Transverse colon (tissue), 4 donors: ENCODE measurements around the gene LRRC45. TPM values are rescaled to one million over a fixed set of nuclear protein-coding genes. Genes with fewer than 3 reads are reported as not detected.

Source experiments
- DNase-seq: peaks from one replicate; pipeline ENCODE4 v3.0.0-alpha.2; 2019
- H3K27ac ChIP-seq, 4 donors: fragments of 200-600 bp; sonication (generic); 2 replicates each; pipeline ENCODE4 v1.5.1; 2016 to 2018; ENCODE audit warnings: inconsistent platforms in 4 of 4
- H3K27me3 ChIP-seq: fragments of 200-600 bp; sonication (generic); 2 replicates; pipeline ENCODE4 v1.5.1; 2017; ENCODE audit warnings: inconsistent platforms
- H3K36me3 ChIP-seq, 4 donors: fragments of 200-600 bp; sonication (generic); 2 replicates each; pipeline ENCODE4 v1.5.1; 2017 to 2019; ENCODE audit warnings: inconsistent platforms in 4 of 4
- H3K4me1 ChIP-seq, 4 donors: fragments of 200-600 bp; sonication (generic); 2 replicates each; pipeline ENCODE4 v1.5.1; 2017 to 2020; ENCODE audit warnings: inconsistent platforms in 4 of 4
- H3K4me3 ChIP-seq, 4 donors: fragments of 200-600 bp; sonication (generic); 1 replicate in 1 of 4; 2 replicates in 3 of 4; pipeline versions ENCODE4 v1.5.1 to v1.6.1; 2017 to 2019; ENCODE audit warnings: inconsistent platforms in 4 of 4
- H3K9me3 ChIP-seq, 2 donors: fragments of 200-600 bp; sonication (generic); 2 replicates each; pipeline ENCODE4 v1.5.1; 2017 to 2019; ENCODE audit warnings: inconsistent platforms in 2 of 2
- EP300 ChIP-seq: sonication (generic); formaldehyde crosslinking; IDR thresholded peaks from one replicate; pipeline ENCODE4 v1.6.1; 2017; ENCODE audit warnings: antibody characterized with exemption, low read depth
- POLR2A ChIP-seq: fragments of 450-650 bp; IDR thresholded peaks from one replicate; pipeline ENCODE4 v1.6.1; 2016; ENCODE audit warnings: antibody characterized with exemption, mild to moderate bottlenecking, moderate library complexity
- POLR2AphosphoS5 ChIP-seq, 3 donors: sonication (generic); formaldehyde crosslinking; IDR thresholded peaks; one replicate each; pipeline ENCODE4 v1.6.1; 2016; ENCODE audit warnings: antibody characterized with exemption in 3 of 3
- WGBS, 2 donors: methylation state at CpG; one replicate each; pipeline ENCODE4 v1.1.5; 2018; ENCODE audit warnings: low coverage in 1 of 2; 5-methylcytosine and 5-hydroxymethylcytosine counted together
- in situ Hi-C, 4 donors: fragments of 200-750 bp; cut with MboI; loops; one replicate each; pipeline versions ENCODE4 v1.15.0 to v1.15.1; 2017; ENCODE audit warnings: low sequenced_read_pairs in 3 of 4, low pct_ligation_motif_present in 1 of 4, low pct_unique_long_range_greater_than_20kb in 1 of 4
- intact Hi-C: fragments of 100-400 bp; cut with DNase I; formaldehyde crosslinking; loops from one replicate; pipeline ENCODE4 v1.15.1; 2023; ENCODE audit warnings: low total_unique reads
- total RNA-seq, 4 donors: library from RNA; depleted of rRNA; stranded (reverse); fragments of >200 nt; gene quantifications; one replicate each; pipeline ENCODE4 v1.1.0, GENCODE V29; 2016
- TF ChIP-seq, protein P1 (sequence below), 5 experiments: fragments of 200-600 bp in 3 of 5; fragments of 450-650 bp in 2 of 5; sonication (generic) in 3 of 5; IDR thresholded peaks; 1 replicate in 2 of 5; 2 replicates in 3 of 5; pipeline ENCODE4 v1.5.1; 2016 to 2017; ENCODE audit warnings: antibody characterized with exemption in 5 of 5, inconsistent platforms in 3 of 5, mild to moderate bottlenecking in 2 of 5, moderate library complexity in 1 of 5

The LRRC45 gene
- total RNA-seq, 4 donors from 2014 or later, result 12.7 to 40.6 (median 23.5) TPM

DNA sequence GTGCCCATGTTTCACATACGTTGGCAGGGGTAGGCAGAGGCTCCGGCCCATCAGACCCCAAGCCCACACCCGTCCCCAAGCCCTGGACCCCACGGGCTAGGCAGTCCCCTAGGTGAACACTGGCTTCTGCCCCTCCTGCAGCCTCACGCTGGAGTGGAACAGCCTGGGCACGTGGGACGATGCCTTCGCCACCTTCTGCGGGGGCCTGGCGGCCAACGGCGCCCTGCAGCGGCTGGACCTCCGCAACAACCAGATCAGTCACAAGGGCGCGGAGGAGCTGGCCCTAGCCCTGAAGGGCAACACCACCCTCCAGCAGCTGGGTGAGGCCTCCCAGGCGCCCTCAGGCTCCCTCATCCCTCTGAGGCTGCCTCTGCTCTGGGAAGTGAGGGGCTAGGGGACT, 1.8 kb downstream of the LRRC45 start:
- TF ChIP-seq POLR2AphosphoS5 (IDR thresholded peaks at IDR 0.05), result no peak
- no peak for TF ChIP-seq EP300
- TF ChIP-seq, protein P1, sequence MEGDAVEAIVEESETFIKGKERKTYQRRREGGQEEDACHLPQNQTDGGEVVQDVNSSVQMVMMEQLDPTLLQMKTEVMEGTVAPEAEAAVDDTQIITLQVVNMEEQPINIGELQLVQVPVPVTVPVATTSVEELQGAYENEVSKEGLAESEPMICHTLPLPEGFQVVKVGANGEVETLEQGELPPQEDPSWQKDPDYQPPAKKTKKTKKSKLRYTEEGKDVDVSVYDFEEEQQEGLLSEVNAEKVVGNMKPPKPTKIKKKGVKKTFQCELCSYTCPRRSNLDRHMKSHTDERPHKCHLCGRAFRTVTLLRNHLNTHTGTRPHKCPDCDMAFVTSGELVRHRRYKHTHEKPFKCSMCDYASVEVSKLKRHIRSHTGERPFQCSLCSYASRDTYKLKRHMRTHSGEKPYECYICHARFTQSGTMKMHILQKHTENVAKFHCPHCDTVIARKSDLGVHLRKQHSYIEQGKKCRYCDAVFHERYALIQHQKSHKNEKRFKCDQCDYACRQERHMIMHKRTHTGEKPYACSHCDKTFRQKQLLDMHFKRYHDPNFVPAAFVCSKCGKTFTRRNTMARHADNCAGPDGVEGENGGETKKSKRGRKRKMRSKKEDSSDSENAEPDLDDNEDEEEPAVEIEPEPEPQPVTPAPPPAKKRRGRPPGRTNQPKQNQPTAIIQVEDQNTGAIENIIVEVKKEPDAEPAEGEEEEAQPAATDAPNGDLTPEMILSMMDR (IDR thresholded peaks at IDR 0.05), result no peak
- TF ChIP-seq POLR2A, result no peak
- in situ Hi-C loops (loop anchor here in 3 of 4 donors (5.0 to 25.0 kb wide), 2 partner anchors 132 to 137 kb away; no protein-coding TSS in a partner anchor), intact Hi-C loops (no loop called here)
- Histone ChIP-seq H3K9me3 (no peaks in the 10 kb centered on the region), H3K27ac (no peak overlapping the region), H3K36me3 (no peaks in the 10 kb centered on the region), H3K4me1 (peaks cover 20 to 38% (median 30%) of the 10 kb centered on the region in 4 donors), H3K4me3 (no peak overlapping the region), H3K27me3 (no peaks in the 10 kb centered on the region)
- WGBS, 2 donors, result 91% methylated on average over 15 of the region's 17 CpGs; no CpG with 5 or more reads in 1 of the 2 donors
- DNase-seq, result no peak

DNA sequence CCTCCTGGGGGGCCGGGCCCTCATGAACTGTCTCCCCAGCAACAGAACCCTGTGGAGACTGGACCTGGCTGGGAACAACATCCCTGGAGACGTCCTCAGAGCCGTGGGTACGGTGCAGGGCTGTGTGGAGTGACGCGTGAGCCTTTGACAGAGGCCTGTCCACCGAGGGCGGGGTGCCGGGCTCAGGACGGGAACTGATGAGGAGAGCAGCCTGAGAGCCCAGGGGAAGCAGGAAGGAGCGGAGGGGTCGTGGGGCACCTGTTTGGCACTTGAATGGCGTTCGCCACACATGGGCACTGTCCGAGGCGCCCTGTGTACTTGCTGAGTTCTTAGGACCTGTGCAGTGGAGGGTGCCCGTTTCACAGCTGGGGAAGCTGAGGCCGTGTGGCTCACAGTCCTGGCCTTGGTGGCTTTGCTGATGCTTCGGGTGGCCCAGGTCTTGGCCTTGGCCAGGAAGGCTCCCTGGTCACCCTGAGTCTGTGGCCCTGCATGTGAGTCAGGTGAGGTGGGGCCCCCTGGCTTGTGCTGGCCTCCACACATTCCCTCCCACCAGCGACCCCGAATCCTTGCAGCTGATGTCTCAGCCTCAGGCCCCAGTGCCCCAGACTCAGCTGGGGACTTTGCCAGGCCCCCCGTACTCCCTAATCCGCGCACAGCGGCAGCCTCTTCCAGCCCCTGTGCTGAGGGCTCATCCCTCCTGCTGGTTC, 2.4 kb downstream of the LRRC45 start:
- H3K4me1 ChIP-seq, result peaks cover 23 to 41% (median 30%) of the 10 kb centered on the region in 4 donors
- no peak overlapping the region for H3K4me3 ChIP-seq
- intact Hi-C loops, result no loop called here
- H3K27ac ChIP-seq, result no peak overlapping the region
- TF ChIP-seq EP300, result no peak
- no peak for TF ChIP-seq POLR2A
- TF ChIP-seq, protein P1 (IDR thresholded peaks at IDR 0.05), result no peak
- no peak for TF ChIP-seq POLR2AphosphoS5 (IDR thresholded peaks at IDR 0.05)
- 92% methylated on average over 25 of the region's 25 CpGs; no CpG with 5 or more reads in 1 of the 2 donors for WGBS, 2 donors
- H3K27me3 ChIP-seq, result no peaks in the 10 kb centered on the region
- DNase-seq, result no peak
- H3K36me3 ChIP-seq, result no peaks in the 10 kb centered on the region
- H3K9me3 ChIP-seq, result no peaks in the 10 kb centered on the region
- in situ Hi-C loops, result loop anchor here in 3 of 4 donors (5.0 to 25.0 kb wide), 2 partner anchors 132 to 137 kb away; no protein-coding TSS in a partner anchor

DNA sequence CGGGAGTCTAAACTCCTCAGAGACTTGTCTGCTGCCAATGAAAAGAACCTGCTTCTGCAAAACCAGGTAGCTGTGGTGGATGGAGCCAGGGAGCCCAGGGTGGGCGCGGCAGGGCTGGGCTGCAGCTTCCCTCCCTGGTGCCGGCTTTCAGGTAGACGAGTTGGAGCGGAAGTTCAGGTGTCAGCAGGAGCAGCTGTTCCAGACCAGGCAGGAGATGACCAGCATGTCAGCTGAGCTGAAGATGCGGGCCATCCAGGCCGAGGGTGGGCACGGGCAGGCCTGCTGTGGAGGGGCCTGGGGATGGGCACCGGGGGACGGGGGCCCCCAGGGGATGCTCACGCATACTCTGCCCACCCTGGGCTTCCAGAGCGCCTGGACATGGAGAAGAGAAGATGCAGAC, 5.1 kb downstream of the LRRC45 start:
- DNase-seq, result no peak
- no peaks in the 10 kb centered on the region for H3K9me3 ChIP-seq
- no peak overlapping the region for H3K27ac ChIP-seq
- no peaks in the 10 kb centered on the region for H3K36me3 ChIP-seq
- 97% methylated on average over 13 of the region's 13 CpGs; no CpG with 5 or more reads in 1 of the 2 donors for WGBS, 2 donors
- peaks cover 10 to 36% (median 26%) of the 10 kb centered on the region in 4 donors for H3K4me1 ChIP-seq
- no peak for TF ChIP-seq POLR2A
- TF ChIP-seq POLR2AphosphoS5 (IDR thresholded peaks at IDR 0.05), result no peak
- TF ChIP-seq, protein P1 (IDR thresholded peaks at IDR 0.05), result no peak
- TF ChIP-seq EP300, result no peak
- intact Hi-C loops (no loop called here), in situ Hi-C loops (loop anchor here in 3 of 4 donors (5.0 to 25.0 kb wide), 2 partner anchors 129 to 134 kb away; no protein-coding TSS in a partner anchor)
- H3K27me3 ChIP-seq, result peaks cover 9% of the 10 kb centered on the region
- no peak overlapping the region for H3K4me3 ChIP-seq

DNA sequence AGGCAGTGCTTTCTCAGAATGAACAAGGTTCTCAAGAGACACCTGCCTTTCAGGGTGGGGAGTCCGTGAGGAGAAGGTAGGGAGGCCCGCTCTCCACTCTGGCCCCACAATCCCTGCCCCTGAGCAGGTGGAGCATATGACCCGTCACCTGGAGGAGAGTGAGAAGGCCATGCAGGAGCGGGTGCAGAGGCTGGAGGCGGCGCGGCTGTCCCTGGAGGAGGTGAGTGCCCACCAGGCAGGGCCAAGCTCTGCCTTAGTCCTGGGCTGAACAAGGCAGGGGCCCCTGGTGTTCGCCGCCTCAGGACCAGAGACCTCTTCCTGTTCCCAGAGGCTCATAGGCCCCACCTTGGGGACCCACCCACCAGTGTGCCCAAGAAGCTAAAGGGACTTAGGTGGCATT, 5.9 kb downstream of the LRRC45 start:
- Histone ChIP-seq H3K27ac (no peak overlapping the region), H3K36me3 (no peaks in the 10 kb centered on the region), H3K9me3 (no peaks in the 10 kb centered on the region), H3K4me1 (peaks cover 6 to 30% (median 22%) of the 10 kb centered on the region in 4 donors), H3K4me3 (no peak overlapping the region), H3K27me3 (peaks cover 9% of the 10 kb centered on the region)
- 98% methylated on average over 9 of the region's 9 CpGs; no CpG with 5 or more reads in 1 of the 2 donors for WGBS, 2 donors
- intact Hi-C loops (no loop called here), in situ Hi-C loops (loop anchor here in 3 of 4 donors (5.0 to 25.0 kb wide), 2 partner anchors 128 to 133 kb away; no protein-coding TSS in a partner anchor)
- DNase-seq, result no peak
- TF ChIP-seq POLR2AphosphoS5 (IDR thresholded peaks at IDR 0.05), result no peak
- TF ChIP-seq POLR2A, result no peak
- TF ChIP-seq, protein P1 (IDR thresholded peaks at IDR 0.05), result no peak
- TF ChIP-seq EP300, result no peak
